Kidney (tissue), 14 donors: ENCODE data around the gene TMCO4. TPM values are rescaled to one million over a fixed set of nuclear protein-coding genes. Genes with fewer than 3 reads are reported as not detected.

Experiments used
- DNase-seq, 5 donors: peaks; one replicate each; pipeline ENCODE4 v3.0.0-alpha.2; 2013 to 2020
- FAIRE-seq: peaks from 2 replicates; lab custom pipeline; 2012; peaks lifted over from hg19 to GRCh38; lab: Jason Lieb, UNC
- H3K27ac ChIP-seq, 2 donors: one replicate each; pipeline ENCODE4 v1.7.0; 2013; ENCODE audit warnings: low read depth in 2 of 2, low read length in 2 of 2, inconsistent platforms in 1 of 2
- H3K27me3 ChIP-seq: one replicate; pipeline ENCODE4 v1.7.1; 2013; ENCODE audit warnings: low read length, inconsistent platforms; ENCODE audit not compliant: control insufficient read depth, insufficient read depth
- H3K36me3 ChIP-seq, 3 donors: one replicate each; pipeline versions ENCODE4 v1.7.0 to v1.7.1; 2013; ENCODE audit warnings: low read length in 3 of 3, control low read depth in 1 of 3, inconsistent platforms in 1 of 3; ENCODE audit not compliant: insufficient read depth in 3 of 3, control insufficient read depth in 2 of 3
- H3K4me1 ChIP-seq, 3 donors: one replicate each; pipeline versions ENCODE4 v1.7.0 to v1.7.1; 2013; ENCODE audit warnings: low read length in 3 of 3, inconsistent platforms in 1 of 3, low read depth in 1 of 3; ENCODE audit not compliant: control insufficient read depth in 2 of 3, insufficient read depth in 2 of 3
- H3K4me3 ChIP-seq, 3 donors: one replicate each; pipeline versions ENCODE4 v1.7.0 to v1.8.1; 2013; ENCODE audit warnings: low read length in 3 of 3, control low read depth in 1 of 3, inconsistent platforms in 1 of 3
- H3K9ac ChIP-seq, 3 donors: one replicate each; pipeline versions ENCODE4 v1.7.0 to v1.7.1; 2013; ENCODE audit warnings: low read length in 3 of 3, control low read depth in 1 of 3, inconsistent platforms in 1 of 3
- H3K9me3 ChIP-seq, 3 donors: one replicate each; pipeline versions ENCODE4 v1.7.0 to v1.7.1; 2013; ENCODE audit warnings: low read length in 3 of 3, control low read depth in 1 of 3, inconsistent platforms in 1 of 3; ENCODE audit not compliant: control insufficient read depth in 2 of 3, insufficient read depth in 1 of 3
- CTCF ChIP-seq: IDR thresholded peaks from 3 replicates; pipeline ENCODE4 v1.5.1; 2012; ENCODE audit warnings: mild to moderate bottlenecking, moderate library complexity, borderline replicate concordance; ENCODE audit not compliant: insufficient read depth; ENCODE audit errors: extremely low read depth
- intact Hi-C: fragments of 100-400 bp; cut with DNase I; formaldehyde crosslinking; loops from one replicate; pipeline ENCODE4 v1.11.1; 2022
- polyA plus RNA-seq: library from polyadenylated mRNA; stranded (reverse); fragments of 350-450 nt; fragmentation: Illumina TruSeq; extraction: RNeasy Lipid Tissue Mini Kit (QIAGEN cat#74804); gene quantifications from one replicate; pipeline ENCODE4 v1.2.3, GENCODE V29; 2014; ENCODE audit warnings: low read depth, low replicate concordance; ENCODE audit not compliant: insufficient read depth
- total RNA-seq: library from RNA; stranded (reverse); fragmentation: NEBNext Ultra II Directional; extraction: Animal tissue kit (Norgen Biotek cat#: 25700); gene quantifications from one replicate; pipeline ENCODE4 v1.2.1, GENCODE V29; 2021
- donor health status: control.
- donor health status: control.
- donor health status: control.
- donor health status: control.
- donor health status: control.
- donor health status: DM: yes; HTN: yes; CAD: no.
- donor health status: Normal renal cell carcinoma (clear cell type).

Gene TMCO4
- total and polyA plus RNA-seq, 2 donors from 2014 or later, result 35.0 to 36.5 TPM

- Histone ChIP-seq H3K9ac (no peak overlapping the region), H3K27ac (no peak overlapping the region), H3K4me1 (no peaks in the 10 kb centered on the region), H3K9me3 (no peaks in the 10 kb centered on the region), H3K27me3 (no peaks in the 10 kb centered on the region), H3K36me3 (peaks cover 0 to 10% (median 8%) of the 10 kb centered on the region in 3 donors), H3K4me3 (no peak overlapping the region)
- no peak for TF ChIP-seq CTCF
- FAIRE-seq (no peak), DNase-seq (no peak)
- intact Hi-C loops, result no loop called here
These were observed 22.8 kb downstream of the TMCO4 start for GRCh38 chr1:19776933-19777332.

GRCh38 chr1:19776287-19776686, 23.4 kb downstream of the TMCO4 start:
- H3K9me3 ChIP-seq, result no peaks in the 10 kb centered on the region
- FAIRE-seq (no peak), DNase-seq (no peak)
- peaks cover 0 to 10% (median 10%) of the 10 kb centered on the region in 3 donors for H3K36me3 ChIP-seq
- H3K4me3 ChIP-seq, result no peak overlapping the region
- TF ChIP-seq CTCF, result no peak
- no peaks in the 10 kb centered on the region for H3K27me3 ChIP-seq
- intact Hi-C loops, result no loop called here
- no peak overlapping the region for H3K9ac ChIP-seq
- no peaks in the 10 kb centered on the region for H3K4me1 ChIP-seq
- H3K27ac ChIP-seq, result no peak overlapping the region

GRCh38 chr1:19775831-19776230, 23.9 kb downstream of the TMCO4 start:
- intact Hi-C loops, result no loop called here
- TF ChIP-seq CTCF, result no peak
- DNase-seq (no peak), FAIRE-seq (no peak)
- H3K9me3 ChIP-seq, result no peaks in the 10 kb centered on the region
- no peak overlapping the region for H3K4me3 ChIP-seq
- no peak overlapping the region for H3K9ac ChIP-seq
- H3K27me3 ChIP-seq, result no peaks in the 10 kb centered on the region
- no peaks in the 10 kb centered on the region for H3K4me1 ChIP-seq
- H3K27ac ChIP-seq, result no peak overlapping the region
- H3K36me3 ChIP-seq, result peaks cover 0 to 12% (median 11%) of the 10 kb centered on the region in 3 donors

- DNase-seq, result no peak
- H3K27ac ChIP-seq, result no peak overlapping the region
- no peaks in the 10 kb centered on the region for H3K27me3 ChIP-seq
- no peak overlapping the region for H3K4me3 ChIP-seq
- H3K4me1 ChIP-seq, result no peaks in the 10 kb centered on the region
- no peak for FAIRE-seq
- TF ChIP-seq CTCF, result no peak
- no peak overlapping the region for H3K9ac ChIP-seq
- no peaks in the 10 kb centered on the region for H3K9me3 ChIP-seq
- intact Hi-C loops, result no loop called here
- H3K36me3 ChIP-seq, result peaks cover 0 to 15% (median 12%) of the 10 kb centered on the region in 3 donors
These were observed 24.4 kb downstream of the TMCO4 start for GRCh38 chr1:19775317-19775716.
